GM18498 (cell line): Measurements from ENCODE around the gene CCDC148.
"Not testable (repeated sequence)": the region's sequence is repeated elsewhere in the genome, so short reads cannot be mapped to it uniquely, and the experiment has no call there.

Experiments used
- ATAC-seq: cut with Tn5 transposase; IDR thresholded peaks from one replicate; pipeline ENCODE4 v1.9.1; 2021; ENCODE audit warnings: mild to moderate bottlenecking, moderate library complexity; ENCODE audit not compliant: unreplicated experiment

CCDC148 gene

GRCh38 chr2:158443606-158444005 is 12.9 kb downstream of the CCDC148 start:
- no peak for ATAC-seq

GRCh38 chr2:158439062-158439461 is 17.5 kb downstream of the CCDC148 start:
- ATAC-seq = not testable (repeated sequence)

- ATAC-seq = not testable (repeated sequence)
Measured at GRCh38 chr2:158433716-158434115, 22.8 kb downstream of the CCDC148 start.

GRCh38 chr2:158432117-158432516 is 24.4 kb downstream of the CCDC148 start:
- no peak for ATAC-seq

GRCh38 chr2:158414538-158414937 is 42.0 kb downstream of the CCDC148 start:
- no peak for ATAC-seq

GRCh38 chr2:158413581-158413980 is 43.0 kb downstream of the CCDC148 start:
- no peak for ATAC-seq

GRCh38 chr2:158412206-158412605 is 44.3 kb downstream of the CCDC148 start:
- ATAC-seq = no peak

- no peak for ATAC-seq
Measured at GRCh38 chr2:158411748-158412147, 44.8 kb downstream of the CCDC148 start.

GRCh38 chr2:158410132-158410531 is 46.4 kb downstream of the CCDC148 start:
- no peak for ATAC-seq

GRCh38 chr2:158407031-158407430 is 49.5 kb downstream of the CCDC148 start:
- ATAC-seq = no peak

- ATAC-seq = no peak
Measured at GRCh38 chr2:158405341-158405740, 51.2 kb downstream of the CCDC148 start.

- no peak for ATAC-seq
Measured at GRCh38 chr2:158403237-158403636, 53.3 kb downstream of the CCDC148 start.

GRCh38 chr2:158402665-158403064 is 53.9 kb downstream of the CCDC148 start:
- ATAC-seq = no peak

- ATAC-seq = no peak
Measured at GRCh38 chr2:158395166-158395565, 61.4 kb downstream of the CCDC148 start.

GRCh38 chr2:158394453-158394852 is 62.1 kb downstream of the CCDC148 start:
- no peak for ATAC-seq

GRCh38 chr2:158393886-158394285 is 62.7 kb downstream of the CCDC148 start:
- ATAC-seq = no peak

GRCh38 chr2:158392687-158393086 is 63.9 kb downstream of the CCDC148 start:
- no peak for ATAC-seq

GRCh38 chr2:158391876-158392275 is 64.7 kb downstream of the CCDC148 start:
- ATAC-seq = no peak

- ATAC-seq = no peak
Measured at GRCh38 chr2:158391361-158391760, 65.2 kb downstream of the CCDC148 start.

GRCh38 chr2:158388159-158388558 is 68.4 kb downstream of the CCDC148 start:
- ATAC-seq = no peak

GRCh38 chr2:158385646-158386045 is 70.9 kb downstream of the CCDC148 start:
- ATAC-seq = no peak

- no peak for ATAC-seq
Measured at GRCh38 chr2:158381978-158382377, 74.6 kb downstream of the CCDC148 start.

GRCh38 chr2:158381205-158381604 is 75.3 kb downstream of the CCDC148 start:
- ATAC-seq = no peak

GRCh38 chr2:158380746-158381145 is 75.8 kb downstream of the CCDC148 start:
- no peak for ATAC-seq
